SK-N-DZ (cell line): ENCODE data around the gene ZNF526.

Experiments
- DNase-seq: peaks from one replicate; pipeline ENCODE4 v3.0.0-alpha.2; 2015; ENCODE audit warnings: low spot score

The ZNF526 gene

DNA sequence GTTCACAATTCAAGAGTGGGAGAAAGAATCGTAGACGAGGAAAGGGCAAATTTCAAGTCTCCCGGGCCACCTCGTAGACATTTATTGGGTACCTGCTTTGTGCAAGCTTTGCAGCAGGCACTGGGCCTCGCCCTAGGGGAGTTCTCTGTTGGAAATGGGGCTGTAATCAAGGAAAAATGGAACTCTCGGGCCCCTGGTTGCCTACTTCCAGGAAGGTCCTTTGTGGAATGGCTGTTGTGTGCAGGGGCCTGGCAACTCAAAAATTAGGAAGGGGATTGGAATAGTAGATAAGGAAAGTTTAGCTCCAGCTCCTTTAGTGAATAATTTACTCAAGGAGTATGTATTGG lies 612 bp downstream of the ZNF526 start:
- no peak for DNase-seq

DNA sequence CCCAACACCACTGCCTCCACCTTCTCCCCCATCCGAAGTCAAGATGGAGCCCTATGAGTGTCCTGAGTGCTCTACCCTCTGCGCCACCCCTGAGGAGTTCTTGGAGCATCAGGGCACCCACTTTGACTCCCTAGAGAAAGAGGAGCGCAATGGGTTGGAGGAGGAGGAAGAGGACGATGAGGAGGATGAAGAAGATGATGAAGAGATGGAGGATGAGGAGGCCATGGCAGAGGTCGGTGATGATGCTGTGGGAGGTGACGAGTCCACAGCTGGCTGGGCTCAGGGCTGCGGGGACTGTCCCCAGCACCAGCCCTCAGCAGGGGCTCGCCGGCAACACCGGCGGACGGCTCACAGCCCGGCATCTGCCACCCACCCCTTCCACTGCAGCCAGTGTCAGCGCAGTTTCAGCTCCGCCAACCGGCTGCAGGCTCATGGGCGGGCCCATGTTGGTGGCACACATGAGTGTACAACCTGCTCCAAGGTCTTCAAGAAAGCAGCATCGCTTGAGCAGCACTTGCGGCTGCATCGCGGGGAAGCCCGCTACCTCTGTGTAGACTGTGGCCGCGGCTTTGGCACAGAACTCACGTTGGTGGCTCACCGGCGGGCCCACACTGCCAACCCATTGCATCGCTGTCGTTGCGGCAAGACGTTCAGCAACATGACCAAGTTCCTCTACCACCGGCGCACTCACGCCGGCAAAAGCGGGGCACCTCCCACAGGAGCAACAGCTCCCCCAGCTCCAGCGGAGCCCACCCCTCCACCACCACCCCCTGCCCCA lies 5.0 kb downstream of the ZNF526 start:
- DNase-seq = no peak

DNA sequence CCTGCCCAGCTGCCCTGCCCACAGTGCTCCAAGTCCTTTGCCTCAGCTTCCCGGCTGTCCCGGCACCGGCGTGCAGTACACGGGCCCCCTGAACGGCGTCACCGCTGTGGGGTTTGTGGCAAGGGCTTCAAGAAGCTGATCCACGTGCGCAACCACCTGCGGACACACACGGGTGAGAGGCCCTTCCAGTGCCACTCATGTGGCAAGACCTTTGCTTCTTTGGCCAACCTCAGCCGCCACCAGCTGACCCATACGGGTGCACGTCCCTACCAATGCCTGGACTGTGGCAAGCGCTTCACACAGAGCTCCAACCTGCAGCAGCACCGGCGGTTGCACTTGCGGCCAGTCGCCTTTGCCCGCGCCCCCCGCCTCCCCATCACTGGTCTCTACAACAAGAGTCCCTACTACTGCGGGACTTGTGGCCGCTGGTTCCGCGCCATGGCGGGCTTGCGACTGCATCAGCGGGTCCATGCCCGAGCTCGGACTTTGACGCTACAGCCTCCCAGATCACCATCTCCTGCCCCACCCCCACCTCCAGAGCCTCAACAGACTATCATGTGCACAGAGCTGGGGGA lies 5.7 kb downstream of the ZNF526 start:
- no peak for DNase-seq

DNA sequence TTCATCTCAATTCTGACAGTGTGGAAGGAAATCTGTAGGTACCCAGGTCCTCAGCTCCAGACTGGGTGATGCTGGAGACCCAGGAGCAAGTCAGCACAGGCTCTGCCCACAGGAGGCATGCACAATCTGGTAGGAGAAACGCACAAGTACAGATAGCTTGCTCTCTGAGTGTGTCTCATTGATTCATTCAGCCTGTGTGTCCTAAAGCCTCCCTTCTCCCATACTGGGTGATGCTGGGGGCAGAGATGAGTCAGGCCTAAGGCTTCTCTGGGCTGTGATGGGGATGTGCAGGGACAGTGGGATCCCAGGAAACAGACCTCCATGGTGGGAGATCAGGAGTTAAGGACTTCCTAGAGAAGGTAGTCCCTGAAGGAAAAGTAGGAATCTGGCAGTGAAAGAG lies 6.8 kb downstream of the ZNF526 start:
- no peak for DNase-seq

DNA sequence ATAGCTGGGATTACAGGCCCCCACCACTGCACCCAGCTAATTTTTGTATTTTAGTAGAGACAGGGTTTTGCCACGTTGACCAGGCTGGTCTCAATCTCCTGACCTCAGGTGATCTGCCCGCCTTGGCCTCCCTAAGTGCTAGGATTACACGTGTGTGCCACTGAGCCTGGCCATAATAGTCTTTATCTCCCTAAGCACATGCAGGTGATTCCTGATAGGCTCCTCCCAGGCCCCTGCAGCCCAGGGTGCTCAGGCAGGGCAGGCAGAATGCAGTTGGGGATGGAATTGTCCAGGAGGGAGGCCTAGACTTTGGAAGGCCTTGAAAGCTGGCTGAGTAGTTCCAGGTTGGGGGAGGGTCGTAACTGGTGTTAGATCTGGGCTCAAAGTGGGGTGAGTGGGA lies 8.5 kb downstream of the ZNF526 start:
- no peak for DNase-seq

DNA sequence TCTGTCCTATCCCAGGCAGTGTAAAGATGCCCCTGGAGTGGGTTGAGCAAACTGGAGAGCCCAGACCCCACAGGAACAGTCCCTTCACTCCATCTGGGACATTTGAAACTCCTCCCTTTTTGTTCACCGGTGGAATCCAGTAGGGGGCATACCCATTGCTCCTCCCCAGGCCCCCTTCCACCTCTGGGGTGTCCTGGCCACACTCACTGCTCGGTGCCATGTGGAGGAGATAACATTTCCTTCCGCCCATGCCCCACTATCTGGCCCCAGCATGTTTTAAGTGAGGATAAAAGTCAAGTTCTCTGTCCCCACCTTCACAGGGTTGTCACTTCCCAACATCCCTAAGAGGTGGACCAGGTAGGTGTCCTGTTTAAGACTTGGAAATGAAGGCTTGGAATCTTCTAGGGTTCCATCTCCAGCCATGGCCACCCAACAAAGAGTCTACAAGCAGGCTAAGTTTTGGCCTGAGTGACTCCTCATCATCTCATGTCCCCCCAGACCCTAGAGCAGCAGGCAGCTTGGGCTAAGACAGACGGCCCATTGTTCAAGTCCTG lies 9.3 kb downstream of the ZNF526 start:
- no peak for DNase-seq

DNA sequence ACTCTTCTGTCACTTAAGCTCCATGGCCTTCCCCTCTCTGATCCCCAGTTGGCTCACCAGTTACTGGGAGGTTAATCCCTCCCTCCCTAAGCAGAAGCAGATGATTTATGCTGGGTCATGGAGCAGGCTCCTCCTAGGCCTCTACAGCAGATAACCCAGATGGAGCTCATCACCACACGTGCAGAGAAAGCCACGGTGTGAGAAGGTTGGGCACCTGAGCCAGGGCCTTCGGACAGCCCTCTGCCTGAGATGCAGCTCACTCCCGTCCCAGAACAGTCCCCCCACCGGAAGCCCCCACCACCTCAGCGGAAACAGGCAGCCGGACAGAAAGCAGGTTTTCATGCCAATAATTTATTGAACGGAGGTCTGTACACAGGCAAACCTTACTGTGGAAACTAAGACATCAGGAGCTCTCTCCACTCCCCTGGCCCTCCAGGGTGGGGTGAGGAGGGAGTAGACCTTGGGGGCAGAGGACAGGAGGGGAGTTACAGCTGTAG lies 9.8 kb downstream of the ZNF526 start:
- no peak for DNase-seq

DNA sequence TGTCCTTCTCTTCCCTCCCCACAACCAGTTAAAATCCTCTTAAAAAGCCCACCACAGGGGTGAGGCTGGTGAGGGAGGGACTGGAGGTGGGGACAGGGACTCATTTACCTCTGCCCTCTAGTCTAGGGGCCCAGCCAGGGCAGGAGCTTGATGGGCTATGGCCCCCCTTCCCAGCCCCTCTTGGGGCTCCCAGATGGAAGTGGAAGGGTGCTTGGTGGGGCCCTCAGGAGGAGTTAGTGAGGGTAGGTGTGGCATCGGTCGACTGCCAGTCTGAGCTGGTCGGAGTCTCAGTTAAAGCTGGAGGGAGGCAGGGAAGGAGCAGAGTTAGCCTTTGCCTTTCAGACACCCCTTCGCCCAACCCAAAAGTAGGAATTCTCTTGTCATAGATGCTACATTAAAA lies 10.5 kb downstream of the ZNF526 start:
- DNase-seq = no peak

DNA sequence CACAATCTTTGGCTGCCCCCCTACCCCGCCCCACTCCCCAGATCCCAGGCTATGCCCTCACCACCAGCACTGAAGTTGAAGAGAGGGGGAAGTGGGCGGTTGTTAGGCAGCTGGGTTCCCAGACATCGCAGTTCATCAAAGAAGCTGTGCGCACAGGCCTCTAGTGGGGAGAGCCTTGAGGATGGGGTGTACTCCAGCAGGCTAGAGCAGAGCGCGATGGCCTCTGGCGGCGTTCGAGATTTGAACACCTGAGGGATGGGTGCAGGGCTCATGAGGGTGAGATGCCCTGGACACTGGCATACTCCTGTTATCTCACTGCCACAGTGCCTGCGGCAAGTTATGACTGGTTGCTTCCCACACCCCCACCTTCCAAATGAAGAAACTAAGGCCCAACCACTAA lies 12.3 kb downstream of the ZNF526 start:
- no peak for DNase-seq

DNA sequence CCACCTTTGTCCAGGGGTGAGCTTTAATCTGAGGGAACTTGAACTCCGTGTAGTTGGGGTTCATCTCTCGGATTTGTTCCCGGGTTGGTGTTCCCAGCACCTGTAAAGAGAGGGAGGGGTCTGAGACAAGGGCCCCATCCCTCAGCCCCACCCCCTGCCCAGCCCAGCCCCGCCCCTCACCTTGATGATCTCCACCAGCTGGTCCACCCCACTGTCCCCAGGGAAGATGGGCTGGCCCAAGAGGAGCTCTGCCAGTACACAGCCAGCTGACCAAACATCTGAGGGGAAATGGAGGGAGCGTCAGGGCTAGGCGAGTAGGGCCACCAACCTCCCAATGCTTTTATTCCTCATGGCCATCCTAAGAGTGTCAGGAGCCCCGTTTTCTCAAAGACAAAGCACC lies 13.0 kb downstream of the ZNF526 start:
- DNase-seq = no peak

DNA sequence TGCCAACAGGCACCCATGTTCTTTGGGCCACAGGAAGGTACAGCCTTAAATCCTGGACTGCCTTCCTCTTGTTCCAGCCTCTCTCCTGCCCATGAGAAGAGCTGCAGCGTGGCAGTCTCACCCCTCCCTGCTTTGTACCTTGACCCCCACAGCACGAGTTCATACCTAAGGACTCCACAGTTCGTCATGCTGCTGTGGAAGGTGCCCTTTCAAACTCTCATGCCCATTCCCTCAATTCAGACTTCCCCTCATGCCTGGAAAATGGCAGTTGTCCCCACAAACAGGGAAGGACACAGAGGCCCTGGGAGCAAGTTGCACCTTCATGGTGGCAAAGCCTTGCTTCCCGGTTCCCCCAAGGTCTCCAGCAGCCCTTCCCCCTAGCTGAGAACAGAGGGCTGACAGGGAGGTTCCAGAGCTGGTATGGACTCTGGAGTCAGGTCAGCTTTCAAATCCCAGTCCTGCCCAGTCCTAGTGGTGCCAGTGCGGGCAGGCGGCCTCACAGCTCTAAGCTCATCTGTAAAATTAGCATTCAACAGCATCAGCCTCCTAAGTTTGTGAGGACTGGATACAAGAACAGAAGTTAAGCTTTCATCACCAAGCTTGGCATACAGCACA lies 13.7 kb downstream of the ZNF526 start:
- DNase-seq = no peak

DNA sequence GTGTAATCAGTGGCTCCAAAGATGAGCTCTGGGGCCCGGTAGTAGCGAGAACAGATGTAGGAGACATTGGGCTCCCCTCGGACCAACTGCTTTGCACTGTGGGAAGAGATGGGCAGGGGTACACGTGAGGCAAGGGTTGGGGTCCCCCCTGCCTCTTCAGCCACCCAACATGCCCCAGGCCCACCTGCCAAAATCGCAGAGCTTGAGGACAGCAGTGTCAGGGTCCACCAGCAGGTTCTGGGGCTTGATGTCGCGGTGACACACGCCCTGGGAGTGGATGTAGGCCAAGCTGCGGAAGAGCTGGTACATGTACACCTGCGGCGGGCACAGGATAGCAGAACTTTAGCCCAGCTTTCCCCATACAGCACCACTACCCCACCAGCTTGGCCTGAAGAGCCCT lies 14.3 kb downstream of the ZNF526 start:
- no peak for DNase-seq

DNA sequence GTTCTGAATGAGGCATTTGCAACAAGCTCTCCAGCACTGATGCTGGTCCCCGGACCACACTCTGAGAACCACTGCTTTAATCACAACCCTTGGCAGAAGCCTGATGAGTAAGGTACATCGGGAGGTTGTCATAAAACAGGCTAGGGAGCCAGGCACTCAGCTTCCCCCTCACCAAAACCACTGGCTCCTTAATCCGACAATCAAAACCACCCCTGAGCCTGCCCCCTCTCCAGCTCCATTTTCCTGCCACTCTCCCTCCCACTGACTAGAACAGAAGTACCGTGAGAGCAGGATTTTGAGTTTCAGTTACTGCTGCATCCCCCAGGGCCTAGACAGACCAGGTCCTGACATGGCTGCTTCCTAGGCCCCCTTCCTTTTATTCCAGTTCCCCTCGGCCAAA lies 15.1 kb downstream of the ZNF526 start:
- DNase-seq = no peak

DNA sequence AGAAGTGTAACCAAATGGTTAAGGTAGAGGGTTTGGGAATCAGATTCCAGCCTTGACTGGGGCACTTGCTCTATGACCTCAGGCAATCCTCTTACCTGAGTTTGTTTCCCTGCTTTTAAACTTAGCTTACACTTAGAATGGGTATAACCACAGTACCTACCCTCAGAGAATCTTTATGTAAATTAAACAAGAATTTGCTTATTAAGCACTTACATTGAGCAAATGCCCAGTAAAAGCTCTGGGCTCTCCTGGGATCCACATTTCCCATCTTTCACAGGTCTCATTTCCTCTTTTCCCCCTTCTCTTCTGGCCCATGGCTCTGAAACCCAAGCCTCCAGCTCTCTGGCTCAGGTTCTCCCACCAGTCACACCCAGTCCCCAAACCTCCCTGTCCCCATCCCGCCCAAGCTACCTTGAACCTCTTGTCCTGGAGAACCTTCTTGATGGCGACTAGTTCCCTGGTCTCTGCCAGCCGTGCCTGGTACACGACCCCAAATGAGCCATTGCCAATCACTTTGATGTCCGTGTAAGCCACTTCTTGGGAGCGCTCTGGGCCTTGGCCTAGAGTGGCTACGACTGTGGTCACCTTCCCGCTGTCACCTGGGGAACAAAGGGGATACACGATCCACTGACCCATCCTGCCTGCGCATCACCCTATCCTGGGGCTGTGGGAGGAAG lies 19.6 kb downstream of the ZNF526 start:
- no peak for DNase-seq

DNA sequence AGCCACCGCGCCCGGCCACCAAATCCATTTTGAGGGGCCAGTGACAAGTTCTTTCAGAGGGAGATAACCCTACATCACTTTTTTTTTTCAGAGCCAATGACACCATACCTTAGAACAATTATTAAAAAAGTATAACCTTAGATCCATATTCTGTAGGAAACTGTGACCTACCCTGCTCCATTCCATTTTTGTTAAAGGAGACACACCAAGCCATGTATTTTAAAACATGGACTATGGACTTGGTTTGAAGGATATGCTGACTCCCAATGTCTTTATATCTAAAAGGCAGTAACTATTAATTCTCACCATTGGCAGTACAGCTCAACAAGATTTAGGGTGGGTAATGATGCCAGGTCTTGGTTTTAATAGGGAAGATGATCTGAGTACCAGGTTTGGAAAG lies 21.2 kb downstream of the ZNF526 start:
- DNase-seq = no peak

DNA sequence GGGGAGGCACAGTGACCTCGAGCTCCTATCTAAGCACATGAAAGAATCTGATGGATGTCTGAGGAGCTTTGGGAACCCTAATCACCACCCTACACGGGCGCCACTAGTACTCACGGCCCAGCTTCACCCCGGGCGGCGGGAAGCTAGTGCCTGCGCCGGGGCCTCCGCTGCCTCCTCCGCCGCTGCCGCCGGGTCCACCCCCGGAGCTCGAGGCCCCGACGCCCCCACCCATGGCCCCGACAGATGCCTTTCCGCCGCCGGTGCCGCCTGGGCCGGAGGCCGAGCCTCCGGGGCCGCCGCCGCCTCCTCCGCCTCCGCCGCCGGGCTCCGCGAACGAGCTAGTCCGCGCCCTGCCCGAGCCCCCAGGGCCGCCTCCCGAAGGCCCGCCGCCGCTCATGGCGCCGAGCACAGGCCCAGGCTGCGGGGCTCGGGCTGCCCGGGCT lies 22.0 kb downstream of the ZNF526 start:
- no peak for DNase-seq

DNA sequence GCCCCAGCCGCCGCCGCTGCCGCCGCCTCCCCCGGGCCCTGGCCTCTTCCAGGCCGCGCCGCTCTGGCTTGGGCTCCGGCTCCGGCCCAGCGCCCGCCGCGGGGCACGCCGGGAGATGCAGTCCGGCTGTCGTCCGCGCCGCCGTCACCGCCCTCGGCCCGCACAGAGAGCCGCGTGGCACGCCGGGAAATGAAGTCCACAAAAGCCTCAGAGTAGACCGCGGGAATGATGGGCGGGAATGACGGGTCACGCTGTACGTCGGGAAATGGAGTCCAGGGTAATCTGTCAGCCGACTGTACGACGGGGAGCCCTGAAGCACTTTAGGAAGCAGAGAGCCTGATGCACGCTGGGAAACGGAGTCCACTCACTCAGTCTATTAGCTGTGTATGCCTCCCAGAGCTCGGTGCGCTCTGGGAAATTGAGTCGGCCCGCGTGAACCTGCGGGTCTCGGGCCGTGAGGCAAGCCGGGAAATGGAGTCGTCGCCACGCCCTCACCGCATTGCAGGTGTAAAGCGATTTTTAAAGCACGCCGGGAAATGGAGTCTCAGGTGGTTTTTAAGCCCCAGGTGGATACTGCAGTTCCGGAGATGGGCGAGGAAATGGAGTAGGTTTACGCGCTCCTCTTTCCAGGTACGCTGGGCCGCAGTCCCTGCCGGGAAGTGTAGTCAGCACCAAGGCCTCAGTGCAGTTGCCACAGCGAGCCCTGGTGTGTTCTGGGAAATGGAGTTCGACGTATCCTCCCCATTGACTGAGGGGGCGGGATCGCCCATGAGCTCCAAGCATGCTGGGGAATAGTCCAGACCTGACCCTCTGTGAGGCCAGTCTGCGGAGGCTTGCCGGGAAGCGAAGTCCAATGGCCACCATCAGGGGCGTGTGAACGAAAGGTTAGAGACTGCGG lies 22.6 kb downstream of the ZNF526 start, which contains the start of gene GSK3A:
Gene GSK3A, minus strand, starts transcription at position 91 of the 898 bp plus-strand sequence. CDS start 137 bp downstream, outside the sequence.
- peak; percentile 99 for DNase-seq

DNA sequence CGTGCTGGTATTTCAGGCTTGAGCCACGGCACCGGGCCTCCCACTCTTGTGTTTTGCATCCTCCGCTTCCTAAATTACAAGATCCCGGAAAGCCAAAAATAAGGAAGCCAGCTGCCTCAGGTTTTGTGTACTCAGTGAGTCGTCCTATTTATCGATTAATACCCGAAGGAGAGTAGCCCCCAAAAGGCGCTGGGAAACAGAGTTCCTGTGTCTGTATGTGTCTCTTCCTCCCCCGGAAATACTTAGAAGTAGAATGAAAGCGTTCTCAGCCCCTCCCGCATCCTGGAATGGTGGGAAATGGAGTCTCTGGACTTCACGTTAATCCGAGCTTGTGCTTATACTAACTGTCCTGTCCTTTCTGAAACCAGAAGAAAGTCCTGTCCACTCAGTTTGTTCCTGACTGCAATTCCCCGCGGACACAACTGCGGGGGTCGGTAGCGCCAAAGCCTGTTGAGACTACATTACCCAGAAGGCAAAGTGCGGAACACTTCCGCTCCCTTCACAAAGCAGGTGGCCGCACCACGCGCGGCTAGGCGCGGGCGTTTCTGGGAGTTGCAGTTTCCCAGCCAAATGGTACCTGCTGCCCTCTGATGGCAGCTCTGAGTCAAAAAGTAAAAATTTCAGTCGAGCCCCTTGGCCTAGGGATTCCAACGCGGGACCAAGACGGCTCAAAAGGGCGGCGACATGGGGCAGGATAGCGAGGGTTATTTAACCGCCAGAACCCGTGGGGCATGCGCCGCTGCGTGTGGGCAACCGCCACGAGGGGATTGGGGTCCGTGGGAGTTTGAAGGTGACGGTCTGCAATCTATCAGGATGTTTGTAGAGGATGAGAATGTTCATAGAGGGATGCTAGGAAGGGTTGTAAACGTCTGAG lies 24.5 kb downstream of the ZNF526 start:
- DNase-seq = peak; percentile 94

DNA sequence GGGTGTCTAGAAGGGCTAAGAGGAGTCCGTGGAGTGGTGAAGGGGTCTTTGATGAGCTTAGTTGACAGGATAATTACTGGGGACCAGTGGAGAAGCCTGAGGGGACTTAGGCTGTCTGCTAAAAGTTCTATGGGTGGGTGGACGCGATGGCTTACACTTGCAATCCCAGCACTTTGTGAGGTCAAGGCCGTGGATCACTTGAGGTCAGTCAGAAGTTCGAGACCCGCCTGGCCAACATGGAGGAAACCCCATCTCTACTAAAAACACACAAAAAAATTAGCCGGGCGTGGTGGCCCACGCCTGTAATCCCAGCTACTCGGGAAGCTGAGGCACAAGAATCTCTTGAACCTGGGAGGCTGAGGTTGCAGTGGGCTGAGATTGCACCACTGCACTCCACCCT lies 25.1 kb downstream of the ZNF526 start:
- no peak for DNase-seq
